22Rv1 (cell line): ENCODE measurements around the gene GPAT2.
"Not testable (repeated sequence)": the region's sequence is repeated elsewhere in the genome, so short reads cannot be mapped to it uniquely, and the experiment has no call there.

ENCODE experiments used
- CTCF ChIP-seq: fragments of 450-650 bp; IDR thresholded peaks from 2 replicates; pipeline ENCODE4 v1.5.1; 2017; ENCODE audit warnings: mild to moderate bottlenecking
- ZFX ChIP-seq: fragments of 450-650 bp; IDR thresholded peaks from 2 replicates; pipeline ENCODE4 v1.6.1; 2017; ENCODE audit warnings: antibody characterized with exemption, borderline replicate concordance

- TF ChIP-seq CTCF, ZFX: not testable (repeated sequence)
Observed at GRCh38 chr2:96066511-96066910, 31.8 kb upstream of the GPAT2 start.
